Mesenchymal stem cell (in vitro differentiated cells and primary cell): ENCODE measurements around the gene AGAP1.

ENCODE experiments used
- DNase-seq: peaks from one replicate; pipeline ENCODE4 v3.0.0-alpha.2; 2013
- H2AFZ ChIP-seq: one replicate; pipeline ENCODE4 v1.6.1; 2013; ENCODE audit warnings: low read depth, mild to moderate bottlenecking, control low read depth, inconsistent platforms, low read length, moderate library complexity
- H2AK5ac ChIP-seq: 2 replicates; pipeline ENCODE4 v1.6.1; 2013; ENCODE audit warnings: low read length, moderate library complexity, mild to moderate bottlenecking, inconsistent platforms; ENCODE audit not compliant: severe bottlenecking
- H2BK120ac ChIP-seq: one replicate; pipeline ENCODE4 v1.6.1; 2013; ENCODE audit warnings: low read depth, mild to moderate bottlenecking, inconsistent platforms, low read length, moderate library complexity
- H2BK12ac ChIP-seq, 2 experiments: one replicate each; pipeline ENCODE4 v1.6.1; 2013; ENCODE audit warnings: inconsistent platforms in 2 of 2, low read length in 2 of 2, mild to moderate bottlenecking in 2 of 2, moderate library complexity in 2 of 2, control low read depth in 1 of 2
- H2BK15ac ChIP-seq: one replicate; pipeline ENCODE4 v1.6.1; 2013; ENCODE audit warnings: mild to moderate bottlenecking, low read depth, inconsistent platforms; ENCODE audit not compliant: poor library complexity, severe bottlenecking
- H2BK5ac ChIP-seq: 2 replicates; pipeline ENCODE4 v1.6.1; 2013; ENCODE audit warnings: low read depth, mild to moderate bottlenecking, low read length, control low read depth, inconsistent platforms; ENCODE audit not compliant: poor library complexity, severe bottlenecking
- H3K14ac ChIP-seq, 2 experiments: one replicate each; pipeline ENCODE4 v1.6.1; 2013; ENCODE audit warnings: inconsistent platforms in 2 of 2, low read length in 2 of 2, control low read depth in 1 of 2, mild to moderate bottlenecking in 1 of 2, moderate library complexity in 1 of 2
- H3K18ac ChIP-seq, 2 experiments: one replicate each; pipeline ENCODE4 v1.6.1; 2013; ENCODE audit warnings: inconsistent platforms in 2 of 2, low read length in 2 of 2, control low read depth in 1 of 2, low read depth in 1 of 2, mild to moderate bottlenecking in 1 of 2
- H3K23ac ChIP-seq, 2 experiments: one replicate each; pipeline ENCODE4 v1.6.1; 2013; ENCODE audit warnings: inconsistent platforms in 2 of 2, low read length in 2 of 2, mild to moderate bottlenecking in 2 of 2, moderate library complexity in 2 of 2, control low read depth in 1 of 2
- H3K27ac ChIP-seq: 2 replicates; pipeline ENCODE4 v1.5.1; 2013; ENCODE audit warnings: mild to moderate bottlenecking, moderate library complexity, low read length, control low read depth, inconsistent platforms; ENCODE audit not compliant: poor library complexity, severe bottlenecking
- H3K27me3 ChIP-seq, 2 experiments: 2 replicates each; pipeline versions ENCODE4 v1.6.1 to v1.7.0; 2013; ENCODE audit warnings: low read length in 2 of 2, mild to moderate bottlenecking in 2 of 2, moderate library complexity in 2 of 2, control low read depth in 1 of 2, inconsistent platforms in 1 of 2; ENCODE audit not compliant: control insufficient read depth in 1 of 2, insufficient read depth in 1 of 2
- H3K36me3 ChIP-seq, 2 experiments: 2 replicates each; pipeline versions ENCODE4 v1.6.1 to v1.7.0; 2013; ENCODE audit warnings: low read length in 2 of 2, control low read depth in 1 of 2, inconsistent platforms in 1 of 2, low read depth in 1 of 2, mild to moderate bottlenecking in 1 of 2; ENCODE audit not compliant: insufficient read depth in 2 of 2, control insufficient read depth in 1 of 2
- H3K4ac ChIP-seq, 2 experiments: one replicate each; pipeline ENCODE4 v1.6.1; 2013; ENCODE audit warnings: inconsistent platforms in 2 of 2, low read length in 2 of 2, mild to moderate bottlenecking in 2 of 2, moderate library complexity in 2 of 2, control low read depth in 1 of 2, low read depth in 1 of 2
- H3K4me1 ChIP-seq: 2 replicates; pipeline ENCODE4 v1.6.1; 2013; ENCODE audit warnings: low read depth, low read length, control low read depth; ENCODE audit not compliant: control insufficient read depth, insufficient read depth
- H3K4me2 ChIP-seq: 2 replicates; pipeline ENCODE4 v1.6.1; 2013; ENCODE audit warnings: low read length, mild to moderate bottlenecking, inconsistent platforms; ENCODE audit not compliant: poor library complexity, severe bottlenecking
- H3K4me3 ChIP-seq, 2 experiments: 2 replicates each; pipeline versions ENCODE4 v1.5.1 to v1.7.0; 2013; ENCODE audit warnings: low read length in 2 of 2, mild to moderate bottlenecking in 2 of 2, control low read depth in 1 of 2, low read depth in 1 of 2; ENCODE audit not compliant: insufficient read depth in 1 of 2
- H3K79me1 ChIP-seq: replicated peaks from 2 replicates; pipeline ENCODE4 v1.6.1; 2013; ENCODE audit warnings: mild to moderate bottlenecking, control low read depth, low read length, inconsistent platforms; ENCODE audit not compliant: poor library complexity, severe bottlenecking
- H3K9ac ChIP-seq: 2 replicates; pipeline ENCODE4 v1.7.0; 2013; ENCODE audit warnings: mild to moderate bottlenecking, low read length, moderate library complexity
- H3K9me3 ChIP-seq: 2 replicates; pipeline ENCODE4 v1.7.0; 2013; ENCODE audit warnings: mild to moderate bottlenecking, low read length; ENCODE audit not compliant: control insufficient read depth
- H4K8ac ChIP-seq: one replicate; pipeline ENCODE4 v1.6.1; 2013; ENCODE audit warnings: inconsistent platforms, mild to moderate bottlenecking, low read length, moderate library complexity
- H4K91ac ChIP-seq: one replicate; pipeline ENCODE4 v1.6.1; 2013; ENCODE audit warnings: mild to moderate bottlenecking, low read length, inconsistent platforms
- WGBS: methylation state at CpG from one replicate; pipeline ENCODE4 v1.1.7; 2013; ENCODE audit warnings: mixed read lengths; 5-methylcytosine and 5-hydroxymethylcytosine counted together

Gene AGAP1

GRCh38 chr2:235930701-235931100 lies 436.9 kb downstream of the AGAP1 start:
- no peak overlapping the region for H3K27ac ChIP-seq
- H3K9me3 ChIP-seq, result no peaks in the 10 kb centered on the region
- no peak overlapping the region for H3K9ac ChIP-seq
- H3K4me3 ChIP-seq, result no peak overlapping the region
- H2BK120ac ChIP-seq, result no peak overlapping the region
- H4K8ac ChIP-seq, result no peak overlapping the region
- no peak overlapping the region for H3K18ac ChIP-seq
- H2AK5ac ChIP-seq, result no peak overlapping the region
- peaks cover 28 to 34% of the 10 kb centered on the region in 2 experiments for H3K36me3 ChIP-seq
- no peak overlapping the region for H3K14ac ChIP-seq
- H3K23ac ChIP-seq, result no peak overlapping the region
- WGBS, result 96% methylated on average over 19 of the region's 19 CpGs
- no peak overlapping the region for H2BK12ac ChIP-seq
- H2BK5ac ChIP-seq, result no peak overlapping the region
- H3K4me2 ChIP-seq, result no peak overlapping the region
- H3K27me3 ChIP-seq, result no peaks in the 10 kb centered on the region
- no peak overlapping the region for H3K4ac ChIP-seq
- H3K4me1 ChIP-seq, result peaks cover 2% of the 10 kb centered on the region
- no peak overlapping the region for H2BK15ac ChIP-seq
- no peak overlapping the region for H4K91ac ChIP-seq
- DNase-seq, result no peak
- no peak overlapping the region for H2AFZ ChIP-seq
- H3K79me1 ChIP-seq, result peaks cover 2% of the 10 kb centered on the region

GRCh38 chr2:235931676-235932075 lies 437.8 kb downstream of the AGAP1 start:
- Histone ChIP-seq H3K23ac (no peak overlapping the region), H3K27me3 (no peaks in the 10 kb centered on the region), H3K27ac (no peak overlapping the region), H2BK15ac (no peak overlapping the region), H2BK12ac (no peak overlapping the region), H2BK5ac (no peak overlapping the region), H3K18ac (no peak overlapping the region), H2AFZ (no peak overlapping the region), H3K9ac (no peak overlapping the region), H2AK5ac (no peak overlapping the region), H3K36me3 (peaks cover 34 to 39% of the 10 kb centered on the region in 2 experiments), H3K4me1 (peaks cover 6% of the 10 kb centered on the region), H4K91ac (no peak overlapping the region), H3K4me2 (no peak overlapping the region), H3K4ac (no peak overlapping the region), H3K4me3 (no peak overlapping the region), H3K79me1 (peaks cover 5% of the 10 kb centered on the region), H3K9me3 (peaks cover 5% of the 10 kb centered on the region), H2BK120ac (no peak overlapping the region), H4K8ac (no peak overlapping the region), H3K14ac (no peak overlapping the region)
- WGBS, result 96% methylated on average over 15 of the region's 15 CpGs
- no peak for DNase-seq

- Histone ChIP-seq H3K9ac (no peak overlapping the region), H2BK120ac (no peak overlapping the region), H2AFZ (no peak overlapping the region), H3K23ac (no peak overlapping the region), H4K91ac (no peak overlapping the region), H2AK5ac (no peak overlapping the region), H3K27ac (no peak overlapping the region), H2BK5ac (no peak overlapping the region), H3K9me3 (peaks cover 5% of the 10 kb centered on the region), H3K18ac (peak overlapping the region in 1 of 2 experiments; percentile 76), H3K14ac (no peak overlapping the region), H3K4me2 (no peak overlapping the region), H3K4me3 (no peak overlapping the region), H4K8ac (peak overlapping the region; percentile 7), H3K4ac (peak overlapping the region in 1 of 2 experiments; percentile 21), H3K79me1 (peaks cover 3% of the 10 kb centered on the region), H3K36me3 (peaks cover 34 to 38% of the 10 kb centered on the region in 2 experiments), H3K27me3 (no peaks in the 10 kb centered on the region), H3K4me1 (peaks cover 11% of the 10 kb centered on the region), H2BK12ac (peak overlapping the region; percentile 17 to 38), H2BK15ac (no peak overlapping the region)
- WGBS, result 41% methylated on average over 15 of the region's 15 CpGs
- peak; percentile 60 for DNase-seq
Measured at GRCh38 chr2:235934059-235934773, 440.4 kb downstream of the AGAP1 start.

GRCh38 chr2:235934774-235935484 lies 441.1 kb downstream of the AGAP1 start:
- H3K9me3 ChIP-seq, result peaks cover 5% of the 10 kb centered on the region
- no peak overlapping the region for H2BK15ac ChIP-seq

More at GRCh38 chr2:235934774-235935484, 441.1 kb downstream of the AGAP1 start:
- Histone ChIP-seq H3K79me1 (peaks cover 3% of the 10 kb centered on the region), H2BK12ac (no peak overlapping the region), H2AK5ac (no peak overlapping the region), H3K4ac (no peak overlapping the region), H3K4me3 (no peak overlapping the region), H3K4me2 (no peak overlapping the region), H2AFZ (no peak overlapping the region), H3K9ac (no peak overlapping the region), H3K36me3 (peaks cover 34 to 44% of the 10 kb centered on the region in 2 experiments), H4K8ac (no peak overlapping the region), H2BK120ac (no peak overlapping the region), H2BK5ac (no peak overlapping the region), H3K23ac (no peak overlapping the region), H3K27ac (no peak overlapping the region), H3K4me1 (peaks cover 18% of the 10 kb centered on the region), H3K14ac (no peak overlapping the region), H3K27me3 (no peaks in the 10 kb centered on the region), H4K91ac (no peak overlapping the region), H3K18ac (no peak overlapping the region)
- no peak for DNase-seq
- WGBS, result 80% methylated on average over 13 of the region's 16 CpGs
